SK-N-SH (cell line): Measurements from ENCODE around the gene EPB41L2. TPM values are rescaled to one million over a fixed set of nuclear protein-coding genes. Genes with fewer than 3 reads are reported as not detected.

ENCODE experiments used
- CTCF ChIA-PET: fragments of 300-600, 350-600 bp; formaldehyde crosslinking; extraction: SDS; loops from one replicate; lab custom pipeline; 2021; lab: Yijun Ruan, JAX
- POLR2A ChIA-PET: fragments of 350-600 bp; sonication (Branson Sonifier 250); formaldehyde crosslinking; extraction: SDS; loops from one replicate; lab custom pipeline; 2020; ENCODE audit warnings: antibody characterized with exemption, inconsistent platforms; lab: Yijun Ruan, JAX
- DNase-seq: peaks from one replicate; pipeline ENCODE4 v3.0.0; 2012
- H2AFZ ChIP-seq: fragments of 200-600 bp; sonication (generic); 2 replicates; pipeline ENCODE4 v1.8.1; 2016; ENCODE audit warnings: antibody characterized with exemption, mild to moderate bottlenecking, low read depth
- H3F3A ChIP-seq: fragments of 200-600 bp; sonication (generic); replicated peaks from 2 replicates; pipeline ENCODE3; 2016; ENCODE audit warnings: antibody characterized with exemption, mild to moderate bottlenecking; ENCODE audit not compliant: insufficient read depth
- H3K27ac ChIP-seq, 2 experiments: fragments of 200-500 bp in 1 of 2; fragments of 200-600 bp in 1 of 2; sonication (Bioruptor generic) in 1 of 2; sonication (generic), shearing (Covaris generic) in 1 of 2; 2 replicates each; pipeline versions ENCODE4 v1.5.1 to v1.6.1; 2014 to 2016; ENCODE audit warnings: low read depth in 2 of 2, inconsistent platforms in 1 of 2, low read length in 1 of 2, mild to moderate bottlenecking in 1 of 2, mixed read lengths in 1 of 2
- H3K27me3 ChIP-seq: fragments of 200-600 bp; sonication (generic), shearing (Covaris generic); 2 replicates; pipeline ENCODE4 v1.6.1; 2016; ENCODE audit warnings: mixed run types; ENCODE audit not compliant: insufficient read depth
- H3K36me3 ChIP-seq, 2 experiments: fragments of 200-500 bp in 1 of 2; fragments of 200-600 bp in 1 of 2; sonication (Bioruptor generic) in 1 of 2; sonication (generic) in 1 of 2; replicated peaks in 1 of 2; 2 replicates each; pipeline versions ENCODE3 to v1.5.1; 2014 to 2016; ENCODE audit warnings: low read length in 1 of 2, mild to moderate bottlenecking in 1 of 2; ENCODE audit not compliant: insufficient read depth in 2 of 2, control insufficient read depth in 1 of 2
- H3K4me1 ChIP-seq, 2 experiments: fragments of 200-500 bp in 1 of 2; fragments of 200-600 bp in 1 of 2; sonication (Bioruptor generic) in 1 of 2; sonication (generic), shearing (Covaris generic) in 1 of 2; 2 replicates each; pipeline versions ENCODE4 v1.5.1 to v1.6.1; 2014 to 2016; ENCODE audit warnings: low read depth in 1 of 2, low read length in 1 of 2, mixed run types in 1 of 2; ENCODE audit not compliant: insufficient read depth in 2 of 2, control insufficient read depth in 1 of 2
- H3K4me2 ChIP-seq: fragments of 200-600 bp; sonication (generic), shearing (Covaris generic); 2 replicates; pipeline ENCODE4 v1.6.1; 2017; ENCODE audit warnings: mixed run types
- H3K4me3 ChIP-seq, 2 experiments: fragments of 200-500 bp in 1 of 2; fragments of 200-600 bp in 1 of 2; sonication (Bioruptor generic) in 1 of 2; sonication (generic), shearing (Covaris generic) in 1 of 2; 2 replicates each; pipeline versions ENCODE4 v1.5.1 to v1.8.1; 2014 to 2016; ENCODE audit warnings: low read depth in 2 of 2, inconsistent platforms in 1 of 2, low read length in 1 of 2, mild to moderate bottlenecking in 1 of 2, mixed read lengths in 1 of 2, moderate library complexity in 1 of 2
- H3K79me2 ChIP-seq: fragments of 200-600 bp; sonication (generic); 2 replicates; pipeline ENCODE4 v1.8.1; 2017; ENCODE audit warnings: mild to moderate bottlenecking; ENCODE audit not compliant: insufficient read depth
- H3K9ac ChIP-seq: fragments of 200-600 bp; sonication (generic); 2 replicates; pipeline ENCODE4 v1.6.1; 2017; ENCODE audit warnings: mixed run types
- H3K9me2 ChIP-seq: fragments of 200-600 bp; sonication (generic); 2 replicates; pipeline ENCODE4 v1.6.1; 2017; ENCODE audit warnings: mixed run types
- H3K9me3 ChIP-seq: fragments of 200-600 bp; sonication (generic); 2 replicates; pipeline ENCODE4 v1.6.1; 2017; ENCODE audit warnings: mixed run types, mild to moderate bottlenecking, moderate library complexity
- H4K20me1 ChIP-seq: fragments of 200-600 bp; sonication (generic); 2 replicates; pipeline ENCODE4 v1.6.1; 2017; ENCODE audit warnings: mild to moderate bottlenecking, mixed run types; ENCODE audit not compliant: insufficient read depth
- ELF1 ChIP-seq: IDR thresholded peaks from 2 replicates; pipeline ENCODE4 v1.4.0; 2012
- EP300 ChIP-seq, 2 experiments: IDR thresholded peaks; 2 replicates each; pipeline versions ENCODE4 v1.4.0 to v1.6.1; 2012; ENCODE audit warnings: borderline replicate concordance in 1 of 2, low read depth in 1 of 2, low read length in 1 of 2
- EZH2phosphoT487 ChIP-seq: fragments of 200-600 bp; sonication (generic); IDR thresholded peaks from 2 replicates; pipeline ENCODE4 v1.6.1; 2017; ENCODE audit warnings: low read depth, mixed run types, mild to moderate bottlenecking, antibody characterized with exemption, moderate library complexity, borderline replicate concordance
- FOXJ3 ChIP-seq: sonication (generic); formaldehyde crosslinking; IDR thresholded peaks from 2 replicates; pipeline ENCODE4 v1.5.1; 2020; ENCODE audit warnings: mild to moderate bottlenecking, missing genetic modification reagents
- FOXM1 ChIP-seq: IDR thresholded peaks from 2 replicates; pipeline ENCODE4 v1.4.0; 2012; ENCODE audit warnings: low read depth, mild to moderate bottlenecking
- GABPA ChIP-seq: IDR thresholded peaks from 2 replicates; pipeline ENCODE4 v1.4.0; 2012; ENCODE audit warnings: low read depth, mild to moderate bottlenecking
- GATA2 ChIP-seq: sonication (generic); formaldehyde crosslinking; IDR thresholded peaks from 2 replicates; pipeline ENCODE4 v1.5.0; 2020; ENCODE audit warnings: mild to moderate bottlenecking, missing genetic modification reagents
- MXI1 ChIP-seq: IDR thresholded peaks from 2 replicates; pipeline ENCODE4 v1.6.1; 2012; ENCODE audit warnings: mild to moderate bottlenecking, low read depth, low read length, improper control_type of control experiment
- NFIC ChIP-seq: IDR thresholded peaks from 2 replicates; pipeline ENCODE4 v1.4.0; 2012; ENCODE audit warnings: borderline replicate concordance
- NRF1 ChIP-seq: IDR thresholded peaks from 2 replicates; pipeline ENCODE4 v1.6.1; 2012; ENCODE audit warnings: low read depth, mild to moderate bottlenecking, low read length
- RAD21 ChIP-seq: IDR thresholded peaks from 2 replicates; pipeline ENCODE4 v1.6.1; 2012; ENCODE audit warnings: mild to moderate bottlenecking, low read length
- RCOR1 ChIP-seq: fragments of 150-350 bp; IDR thresholded peaks from 2 replicates; pipeline ENCODE4 v1.6.1; 2017; ENCODE audit warnings: antibody characterized with exemption, low read length
- RFX5 ChIP-seq: IDR thresholded peaks from 2 replicates; pipeline ENCODE4 v1.6.1; 2012; ENCODE audit warnings: mild to moderate bottlenecking, improper control_type of control experiment, low read length
- RXRA ChIP-seq: IDR thresholded peaks from 2 replicates; pipeline ENCODE4 v1.4.0; 2012; ENCODE audit warnings: low read depth, mild to moderate bottlenecking, borderline replicate concordance
- SMC3 ChIP-seq: IDR thresholded peaks from 2 replicates; pipeline ENCODE4 v1.6.1; 2012; ENCODE audit warnings: low read depth, low read length, improper control_type of control experiment
- TAF1 ChIP-seq: IDR thresholded peaks from 2 replicates; pipeline ENCODE4 v1.6.1; 2012; ENCODE audit warnings: low read depth, mild to moderate bottlenecking, low read length, moderate library complexity, borderline replicate concordance
- TEAD4 ChIP-seq: IDR thresholded peaks from 2 replicates; pipeline ENCODE4 v1.4.0; 2012; ENCODE audit warnings: mild to moderate bottlenecking, borderline replicate concordance; ENCODE audit not compliant: insufficient read depth
- WGBS: methylation state at CpG from one replicate; pipeline ENCODE4 v1.1.6; 2017; ENCODE audit warnings: low lambda C conversion rate; 5-methylcytosine and 5-hydroxymethylcytosine counted together
- polyA plus RNA-seq, 3 experiments: library from polyadenylated mRNA; depleted of rRNA; stranded (reverse); fragments of >200 nt; gene quantifications; 2 replicates each; pipeline ENCODE4 v1.2.3, GENCODE V29; 2012
- TF ChIP-seq, protein P1 (sequence below): IDR thresholded peaks from 2 replicates; pipeline ENCODE4 v1.4.0; 2012; ENCODE audit warnings: low read depth, borderline replicate concordance
- TF ChIP-seq, protein P2 (sequence below): fragments of 150-350 bp; IDR thresholded peaks from 2 replicates; pipeline ENCODE4 v1.6.1; 2017; ENCODE audit warnings: antibody characterized with exemption, low read length, low read depth, borderline replicate concordance
- TF ChIP-seq, protein P3 (sequence below): fragments of 200-600 bp; sonication (generic); IDR thresholded peaks from 2 replicates; pipeline ENCODE4 v1.6.1; 2017; ENCODE audit warnings: antibody characterized with exemption, mild to moderate bottlenecking, moderate library complexity

The EPB41L2 gene
- polyA plus RNA-seq, 1 of the 3 experiments (the other 2 are of a cell fraction): 1.4 TPM

DNA sequence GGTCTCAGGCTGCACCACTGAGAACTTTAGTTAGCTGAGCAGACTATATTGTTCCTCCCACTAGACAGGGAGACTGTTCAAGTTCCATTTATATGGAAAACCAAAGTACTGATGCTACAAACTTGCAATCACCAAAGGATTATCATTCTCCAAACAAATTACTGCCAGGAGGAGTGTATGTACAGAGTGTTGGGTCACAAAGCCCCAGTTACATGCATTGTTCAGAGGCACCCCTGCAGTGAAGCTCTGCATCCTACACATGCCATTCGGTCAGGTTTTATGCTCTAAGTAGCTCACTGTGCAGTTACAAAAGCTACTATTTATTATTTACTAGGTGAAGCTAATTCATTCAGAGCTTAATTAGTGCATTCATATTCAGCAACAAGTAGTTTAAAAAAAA lies 160.0 kb downstream of the EPB41L2 start:
- Histone ChIP-seq H3K27me3 (peaks cover 4% of the 10 kb centered on the region; the same call in 1 of the 2 replicates), H3K4me2 (no peak overlapping the region), H3K4me3 (no peak overlapping the region), H3F3A (no peaks in the 10 kb centered on the region), H3K9me2 (no peaks in the 10 kb centered on the region), H3K27ac (no peak overlapping the region), H3K9me3 (no peaks in the 10 kb centered on the region), H3K4me1 (no peaks in the 10 kb centered on the region), H3K9ac (no peak overlapping the region), H4K20me1 (no peaks in the 10 kb centered on the region), H3K36me3 (no peaks in the 10 kb centered on the region), H2AFZ (no peak overlapping the region), H3K79me2 (no peaks in the 10 kb centered on the region)
- 7% methylated on average over 1 of the region's 1 CpG for WGBS
- ChIA-PET POLR2A (no interaction called here), CTCF (interaction anchor here (0.6 to 1.2 kb wide), 2 partner anchors 161 to 725 kb away, joined by 3 read pairs; no protein-coding TSS in a partner anchor)
- DNase-seq: no peak
- TF ChIP-seq, protein P1, sequence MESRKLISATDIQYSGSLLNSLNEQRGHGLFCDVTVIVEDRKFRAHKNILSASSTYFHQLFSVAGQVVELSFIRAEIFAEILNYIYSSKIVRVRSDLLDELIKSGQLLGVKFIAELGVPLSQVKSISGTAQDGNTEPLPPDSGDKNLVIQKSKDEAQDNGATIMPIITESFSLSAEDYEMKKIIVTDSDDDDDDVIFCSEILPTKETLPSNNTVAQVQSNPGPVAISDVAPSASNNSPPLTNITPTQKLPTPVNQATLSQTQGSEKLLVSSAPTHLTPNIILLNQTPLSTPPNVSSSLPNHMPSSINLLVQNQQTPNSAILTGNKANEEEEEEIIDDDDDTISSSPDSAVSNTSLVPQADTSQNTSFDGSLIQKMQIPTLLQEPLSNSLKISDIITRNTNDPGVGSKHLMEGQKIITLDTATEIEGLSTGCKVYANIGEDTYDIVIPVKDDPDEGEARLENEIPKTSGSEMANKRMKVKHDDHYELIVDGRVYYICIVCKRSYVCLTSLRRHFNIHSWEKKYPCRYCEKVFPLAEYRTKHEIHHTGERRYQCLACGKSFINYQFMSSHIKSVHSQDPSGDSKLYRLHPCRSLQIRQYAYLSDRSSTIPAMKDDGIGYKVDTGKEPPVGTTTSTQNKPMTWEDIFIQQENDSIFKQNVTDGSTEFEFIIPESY: no peak
- no peak for TF ChIP-seq MXI1
- no peak for TF ChIP-seq RFX5
- no peak for TF ChIP-seq SMC3
- TF ChIP-seq EP300 (IDR thresholded peaks at IDR 0.05; ENCODE audit: borderline replicate concordance in 1 of 2, low read depth in 1 of 2, low read length in 1 of 2): no peak
- TF ChIP-seq NFIC: no peak
- TF ChIP-seq TEAD4: no peak
- no peak for TF ChIP-seq TAF1
- no peak for TF ChIP-seq GATA2 (CRISPR knock-in tag)
- no peak for TF ChIP-seq GABPA
- TF ChIP-seq ELF1: no peak
- TF ChIP-seq RCOR1: no peak
- TF ChIP-seq RXRA: no peak
- TF ChIP-seq FOXM1: no peak
- TF ChIP-seq FOXJ3 (CRISPR knock-in tag): no peak
- TF ChIP-seq NRF1: no peak
- TF ChIP-seq, protein P2, sequence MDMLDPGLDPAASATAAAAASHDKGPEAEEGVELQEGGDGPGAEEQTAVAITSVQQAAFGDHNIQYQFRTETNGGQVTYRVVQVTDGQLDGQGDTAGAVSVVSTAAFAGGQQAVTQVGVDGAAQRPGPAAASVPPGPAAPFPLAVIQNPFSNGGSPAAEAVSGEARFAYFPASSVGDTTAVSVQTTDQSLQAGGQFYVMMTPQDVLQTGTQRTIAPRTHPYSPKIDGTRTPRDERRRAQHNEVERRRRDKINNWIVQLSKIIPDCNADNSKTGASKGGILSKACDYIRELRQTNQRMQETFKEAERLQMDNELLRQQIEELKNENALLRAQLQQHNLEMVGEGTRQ: no peak
- no peak for TF ChIP-seq EZH2phosphoT487
- no peak for TF ChIP-seq RAD21
- TF ChIP-seq, protein P3, sequence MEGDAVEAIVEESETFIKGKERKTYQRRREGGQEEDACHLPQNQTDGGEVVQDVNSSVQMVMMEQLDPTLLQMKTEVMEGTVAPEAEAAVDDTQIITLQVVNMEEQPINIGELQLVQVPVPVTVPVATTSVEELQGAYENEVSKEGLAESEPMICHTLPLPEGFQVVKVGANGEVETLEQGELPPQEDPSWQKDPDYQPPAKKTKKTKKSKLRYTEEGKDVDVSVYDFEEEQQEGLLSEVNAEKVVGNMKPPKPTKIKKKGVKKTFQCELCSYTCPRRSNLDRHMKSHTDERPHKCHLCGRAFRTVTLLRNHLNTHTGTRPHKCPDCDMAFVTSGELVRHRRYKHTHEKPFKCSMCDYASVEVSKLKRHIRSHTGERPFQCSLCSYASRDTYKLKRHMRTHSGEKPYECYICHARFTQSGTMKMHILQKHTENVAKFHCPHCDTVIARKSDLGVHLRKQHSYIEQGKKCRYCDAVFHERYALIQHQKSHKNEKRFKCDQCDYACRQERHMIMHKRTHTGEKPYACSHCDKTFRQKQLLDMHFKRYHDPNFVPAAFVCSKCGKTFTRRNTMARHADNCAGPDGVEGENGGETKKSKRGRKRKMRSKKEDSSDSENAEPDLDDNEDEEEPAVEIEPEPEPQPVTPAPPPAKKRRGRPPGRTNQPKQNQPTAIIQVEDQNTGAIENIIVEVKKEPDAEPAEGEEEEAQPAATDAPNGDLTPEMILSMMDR: no peak
